Stimulated activated CD4-positive, alpha-beta T cell treated with anti-CD3 and anti-CD28 coated beads, Interleukin-15, amount 100 ng/mL, for 48 hours (primary cell): ENCODE data around the gene YPEL1.
"Not testable (repeated sequence)": the region's sequence is repeated elsewhere in the genome, so short reads cannot be mapped to it uniquely, and the experiment has no call there.

Experiments used
- DNase-seq, 2 donors: peaks; one replicate each; pipeline ENCODE4 v3.0.0-alpha.2; 2020; ENCODE audit warnings: low read depth in 2 of 2

YPEL1 gene

DNA sequence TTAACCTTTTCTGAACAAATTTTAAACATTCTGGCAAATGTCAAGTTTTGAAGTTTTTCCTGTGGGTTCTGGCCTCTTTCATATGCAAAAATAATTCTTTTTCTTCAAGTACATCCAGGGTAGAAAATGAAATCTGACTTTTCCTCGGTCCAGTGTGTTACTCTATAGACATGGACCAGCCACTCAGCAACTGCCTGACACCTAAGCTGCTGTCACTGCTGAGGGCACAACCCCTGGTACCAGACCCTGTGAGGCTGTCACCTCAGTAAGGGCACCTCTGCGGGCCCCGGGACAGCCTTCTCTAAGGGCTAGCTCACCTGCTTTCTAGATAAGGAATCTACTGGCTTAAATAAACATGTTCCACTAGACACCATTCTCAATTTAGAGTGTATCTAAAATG is 36.0 kb downstream of the YPEL1 start:
- DNase-seq = no peak

DNA sequence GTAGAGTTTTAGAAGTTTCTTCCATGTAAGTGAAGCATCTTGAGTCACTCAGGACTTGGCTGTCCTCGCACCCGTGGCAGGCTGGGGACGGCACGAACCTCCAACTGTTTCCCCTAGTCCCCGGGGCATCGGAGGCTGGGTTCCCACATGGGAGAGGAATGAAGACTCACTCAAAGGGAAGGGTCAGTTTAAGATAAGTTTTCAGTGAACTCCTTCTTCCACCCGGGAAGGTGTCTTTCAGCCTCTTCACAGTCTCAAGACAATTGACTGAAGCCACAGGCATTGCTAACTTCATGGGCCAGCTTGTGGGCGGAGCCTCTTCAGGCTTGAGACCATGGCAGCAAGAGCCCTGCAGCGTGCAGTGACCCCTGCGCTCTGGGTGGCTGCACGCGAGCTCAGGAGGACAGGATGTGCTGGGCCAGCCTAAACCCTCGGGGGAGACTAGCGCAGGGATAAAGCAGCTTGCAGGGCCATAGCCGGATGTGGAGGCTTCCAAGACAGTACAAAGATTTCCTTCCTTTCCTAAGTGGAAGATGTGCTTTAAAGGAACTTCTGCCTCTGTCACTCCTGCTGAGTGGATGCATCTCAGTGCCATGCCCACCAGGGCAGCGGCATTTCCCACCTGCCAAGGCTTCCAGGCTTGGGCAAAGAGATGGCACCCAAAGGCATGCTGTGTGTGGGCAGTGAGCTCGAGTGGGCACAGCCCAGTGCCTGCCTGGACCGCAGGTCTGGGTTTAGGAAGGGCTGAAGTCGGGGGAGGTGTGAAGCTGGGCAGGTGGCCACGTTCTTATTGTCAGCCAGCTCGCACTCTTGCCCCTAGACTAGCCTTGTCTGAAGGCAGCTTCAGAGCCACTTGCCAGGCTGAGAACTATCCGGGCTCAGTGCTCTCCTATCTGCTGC is 36.9 kb downstream of the YPEL1 start:
- no peak for DNase-seq

DNA sequence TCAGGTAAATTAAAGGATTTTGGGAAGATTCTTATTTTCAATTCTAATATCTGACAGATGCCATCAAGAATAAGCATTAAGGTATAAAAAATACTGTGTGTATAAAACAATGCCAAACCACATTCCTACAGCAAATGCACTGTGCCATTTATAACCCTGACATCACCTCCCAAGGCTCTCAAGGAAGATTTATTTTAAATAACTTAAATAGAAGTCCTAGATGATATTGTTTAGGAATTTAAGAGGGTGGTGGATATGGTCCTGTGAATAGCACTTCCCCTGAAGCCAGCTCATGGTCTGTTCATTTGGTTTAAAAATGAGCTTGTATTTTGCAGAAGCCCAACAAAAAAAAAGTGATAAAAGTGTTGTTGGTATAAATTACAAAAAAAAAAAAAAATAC is 37.7 kb downstream of the YPEL1 start:
- no peak for DNase-seq

DNA sequence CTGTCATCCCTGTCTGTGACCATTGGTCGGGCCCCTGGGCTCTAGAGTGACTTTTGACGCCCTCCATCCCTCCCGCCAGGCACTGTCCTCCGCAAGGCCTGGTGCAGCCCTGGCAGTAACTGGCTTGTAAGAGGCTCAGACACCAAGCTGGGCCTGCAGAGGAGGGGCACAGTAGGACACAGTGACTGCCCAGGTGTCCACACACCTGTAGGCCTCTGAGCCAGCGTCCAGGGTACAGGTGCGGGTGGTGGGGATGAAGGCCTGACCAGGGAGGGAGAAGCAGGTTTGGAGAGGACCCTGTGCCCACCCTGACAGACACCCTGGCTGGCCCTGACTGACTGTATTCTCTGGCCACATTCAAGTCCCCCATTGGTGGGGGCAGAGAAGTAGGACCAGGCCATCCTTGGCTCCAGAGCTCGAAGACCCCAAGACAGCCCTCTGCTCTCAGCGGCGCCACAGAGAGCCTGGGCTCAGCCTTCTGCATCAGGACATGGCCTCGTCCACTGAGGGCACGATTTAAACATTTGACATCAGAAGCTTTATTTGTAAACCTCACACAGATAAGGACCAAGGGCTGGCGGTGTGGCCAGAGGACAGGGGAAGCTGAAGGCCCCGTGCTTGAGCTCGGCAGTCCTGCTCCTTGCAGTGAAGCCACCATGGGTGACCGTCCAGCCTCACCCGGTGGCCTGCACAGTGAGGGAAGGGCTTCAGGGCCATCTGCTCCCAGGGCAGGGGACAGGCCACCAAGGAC is 38.4 kb downstream of the YPEL1 start:
- no peak for DNase-seq

DNA sequence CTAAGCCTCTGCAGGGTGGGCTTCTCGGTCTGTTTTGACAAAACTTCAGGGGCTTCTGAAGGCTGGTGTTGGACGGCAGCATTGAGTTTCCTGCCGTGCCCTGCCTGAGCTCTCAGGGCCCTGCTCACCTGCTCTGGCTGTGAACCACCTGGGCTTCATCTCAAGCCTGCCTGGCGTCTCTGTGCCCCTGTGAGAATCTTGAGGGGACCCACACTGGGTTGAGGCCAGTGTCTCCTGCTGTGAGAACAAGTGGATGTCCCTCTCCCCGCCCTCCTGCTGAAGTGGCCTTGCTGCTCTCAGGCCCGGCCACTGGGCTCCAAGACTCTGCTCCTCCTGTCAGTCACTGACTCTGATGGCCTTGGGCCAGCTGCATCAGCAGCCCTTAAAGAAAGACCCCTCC is 39.5 kb downstream of the YPEL1 start:
- no peak for DNase-seq

DNA sequence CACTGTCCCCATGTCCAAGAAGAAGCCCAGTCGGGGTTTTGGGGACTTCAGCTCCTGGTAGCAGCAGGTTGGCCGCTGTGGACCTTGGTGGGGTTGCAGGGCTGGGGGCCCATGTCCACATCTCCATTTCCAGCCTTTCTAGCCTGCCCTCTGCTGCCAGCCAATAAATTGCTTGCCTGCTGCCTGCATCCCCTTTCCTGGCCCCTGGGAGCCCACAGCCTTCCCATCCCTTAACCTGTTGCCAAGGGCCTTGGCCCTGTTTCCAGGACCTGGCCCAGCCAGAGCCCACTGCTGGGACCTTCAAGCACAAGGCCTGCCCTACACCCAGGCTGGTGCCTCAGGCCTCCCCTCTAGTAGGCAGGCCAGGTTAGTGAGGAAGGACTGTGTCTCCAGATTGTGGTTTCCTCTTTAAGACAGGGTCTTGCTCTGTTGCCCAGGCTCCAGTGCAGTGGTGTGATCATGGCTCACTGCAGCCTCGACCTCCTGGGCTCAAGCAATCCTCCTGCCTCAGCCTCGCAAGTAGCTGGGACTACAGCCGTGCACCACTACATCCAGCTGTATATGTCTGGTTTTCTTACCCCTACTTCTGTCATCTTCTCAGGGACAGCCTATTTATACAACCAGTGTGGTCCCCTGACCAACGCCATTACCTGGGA is 40.0 kb downstream of the YPEL1 start:
- DNase-seq = no peak

DNA sequence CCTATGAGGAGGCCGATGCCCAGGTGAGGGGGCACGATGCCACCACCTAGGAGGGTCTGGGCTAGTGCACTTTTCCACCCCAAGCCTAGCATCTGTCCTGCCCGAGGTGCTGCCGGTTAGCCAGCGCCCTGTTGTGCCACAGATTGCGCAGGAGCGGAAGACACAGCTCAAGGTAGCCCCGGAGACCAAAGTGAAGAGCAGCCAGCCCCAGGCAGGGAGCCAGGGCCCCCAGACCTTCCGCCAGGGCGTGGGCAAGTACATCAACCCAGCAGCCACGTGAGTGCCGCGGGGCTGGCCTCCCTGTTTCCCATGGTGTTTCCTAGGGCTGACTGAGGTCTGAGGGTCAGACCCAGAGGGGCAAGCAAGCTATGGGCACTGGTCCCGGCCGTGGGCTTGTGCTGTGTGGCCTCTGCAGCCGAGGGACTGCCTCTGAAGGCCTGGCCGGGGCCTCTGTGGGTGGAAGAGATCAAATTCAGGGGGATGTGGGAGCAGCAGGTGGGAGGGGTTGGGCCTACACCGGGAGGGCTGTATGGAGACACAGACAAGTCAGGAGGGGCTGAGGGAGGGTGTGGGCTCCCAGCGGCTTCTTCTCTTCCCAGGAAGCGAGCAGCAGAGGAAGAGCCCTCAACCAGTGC is 40.7 kb downstream of the YPEL1 start:
- DNase-seq = no peak

DNA sequence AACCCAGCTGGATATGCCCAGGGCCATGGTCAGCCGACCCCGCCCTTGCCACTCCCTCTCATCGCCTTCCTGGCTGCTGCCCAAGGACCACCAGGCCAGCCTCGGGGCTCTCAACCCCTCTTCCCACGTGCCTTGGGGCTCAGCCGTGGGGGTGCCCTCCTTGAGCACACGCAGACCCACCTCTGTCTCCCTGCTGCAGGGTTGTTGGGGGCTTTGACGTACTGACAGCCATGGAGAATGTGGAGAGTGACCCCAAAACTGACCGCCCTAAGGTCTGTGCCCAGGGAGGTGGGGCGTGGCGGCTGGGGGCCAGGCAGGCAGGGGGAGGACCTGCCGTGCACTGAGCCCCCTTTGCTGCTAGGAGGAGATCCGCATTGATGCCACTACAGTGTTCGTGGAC is 41.2 kb downstream of the YPEL1 start:
- no peak for DNase-seq

DNA sequence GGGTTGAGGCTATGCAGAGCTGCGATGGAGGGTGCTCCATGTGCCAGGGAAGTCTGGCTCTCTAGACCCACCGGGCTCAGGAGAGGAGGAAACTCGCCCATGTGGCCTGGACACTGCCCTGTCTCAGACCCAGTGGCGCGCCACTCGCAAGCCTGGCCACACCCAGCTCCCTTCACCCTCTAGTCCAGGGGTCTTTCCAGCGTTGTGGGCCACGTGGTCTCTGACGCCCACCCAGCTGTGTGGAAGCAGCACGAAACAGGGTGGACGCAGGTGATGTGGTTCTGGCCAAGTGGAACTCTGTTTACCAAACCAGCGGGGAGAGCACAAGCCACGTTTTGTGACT is 41.6 kb downstream of the YPEL1 start:
- no peak for DNase-seq

DNA sequence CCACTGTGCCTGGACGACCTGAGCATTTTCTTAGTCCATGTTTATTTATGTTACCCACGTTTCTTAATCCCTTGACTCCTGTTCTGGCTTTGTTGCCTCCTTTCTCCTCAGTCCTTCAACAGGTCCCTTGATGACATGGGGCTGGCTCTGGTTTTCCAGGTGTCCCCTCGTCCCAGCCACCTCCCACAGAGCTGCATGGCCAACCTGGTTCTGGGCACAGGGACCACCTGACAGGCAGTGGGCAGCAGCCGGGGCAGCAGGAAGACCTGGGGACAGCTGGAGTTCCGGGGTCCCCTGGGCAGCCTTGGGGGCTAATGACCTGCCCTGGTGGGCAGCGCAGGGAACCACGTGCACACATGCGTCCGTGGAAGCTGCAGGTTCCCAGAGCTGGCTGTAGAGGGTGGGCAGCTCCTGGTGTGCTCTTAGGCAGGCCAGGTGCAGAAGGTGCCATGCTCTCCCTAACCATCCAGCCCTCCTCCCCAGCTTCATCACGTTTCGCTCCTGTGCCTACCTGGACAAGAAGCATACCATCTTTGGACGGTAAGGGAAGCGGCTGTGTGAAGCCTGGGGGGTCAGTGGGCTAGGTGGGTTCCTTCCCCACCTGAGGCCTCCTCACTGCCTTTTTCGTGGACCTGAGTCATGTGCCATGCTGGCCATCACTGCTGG is 42.1 kb downstream of the YPEL1 start:
- DNase-seq = no peak

DNA sequence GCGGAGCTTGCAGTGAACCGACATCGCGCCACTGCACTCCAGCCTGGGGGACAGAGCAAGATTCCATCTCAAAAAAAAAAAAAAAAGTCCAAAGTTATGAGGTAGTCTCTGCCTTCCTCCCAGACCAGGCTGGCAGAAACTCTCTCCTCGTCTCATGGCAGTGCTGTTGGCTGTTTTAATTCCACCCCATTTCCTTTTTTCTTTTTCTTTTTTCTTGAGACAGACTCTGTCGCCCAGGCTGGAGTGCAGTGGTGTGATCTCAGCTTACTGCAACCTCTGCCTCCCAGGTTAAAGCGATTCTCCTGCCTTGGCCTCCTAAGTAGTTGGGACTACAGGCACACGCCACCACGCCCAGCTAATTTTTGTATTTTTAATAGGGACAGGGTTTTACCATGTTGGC is 42.7 kb downstream of the YPEL1 start:
- not testable (repeated sequence) for DNase-seq

DNA sequence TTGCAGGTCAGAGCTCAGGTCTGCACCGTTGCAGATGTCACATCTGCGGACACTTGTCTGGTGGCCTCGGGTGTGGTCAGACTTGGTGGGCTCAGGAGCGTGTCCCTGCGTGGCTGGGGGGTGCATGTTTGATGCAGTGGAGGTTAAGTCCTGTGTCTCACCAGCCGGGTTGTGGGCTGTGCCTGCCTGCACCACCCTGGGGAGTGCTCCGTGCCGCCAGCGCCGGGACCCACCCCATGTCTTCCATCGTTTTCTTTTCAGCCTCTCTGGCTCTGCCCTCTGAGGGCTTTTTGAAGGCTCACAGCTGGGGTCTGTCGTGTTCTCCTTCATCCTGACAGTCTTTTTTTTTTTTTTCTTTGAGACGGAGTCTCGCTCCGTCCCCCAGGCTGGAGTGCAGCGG is 43.8 kb downstream of the YPEL1 start:
- DNase-seq = no peak

DNA sequence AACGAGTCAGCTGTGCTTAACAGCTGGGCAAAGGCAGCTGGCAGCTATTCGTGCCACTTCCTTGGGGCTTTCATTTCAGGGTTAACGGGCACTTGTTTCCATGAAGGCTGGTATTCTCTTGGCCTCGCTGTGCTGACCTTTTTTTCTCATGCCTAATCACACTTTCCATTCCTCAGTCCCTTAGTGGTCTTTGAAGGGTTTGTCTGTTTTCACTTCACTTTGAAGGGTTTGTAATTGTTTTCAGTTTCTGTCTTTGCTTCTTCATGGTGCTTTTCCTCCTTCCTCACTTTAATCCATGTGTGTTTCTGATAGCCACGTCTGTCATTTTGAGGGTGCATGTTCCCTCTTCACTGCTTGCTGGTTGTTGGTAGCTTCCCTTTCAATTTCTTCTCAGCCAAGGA is 45.2 kb downstream of the YPEL1 start:
- DNase-seq = no peak

DNA sequence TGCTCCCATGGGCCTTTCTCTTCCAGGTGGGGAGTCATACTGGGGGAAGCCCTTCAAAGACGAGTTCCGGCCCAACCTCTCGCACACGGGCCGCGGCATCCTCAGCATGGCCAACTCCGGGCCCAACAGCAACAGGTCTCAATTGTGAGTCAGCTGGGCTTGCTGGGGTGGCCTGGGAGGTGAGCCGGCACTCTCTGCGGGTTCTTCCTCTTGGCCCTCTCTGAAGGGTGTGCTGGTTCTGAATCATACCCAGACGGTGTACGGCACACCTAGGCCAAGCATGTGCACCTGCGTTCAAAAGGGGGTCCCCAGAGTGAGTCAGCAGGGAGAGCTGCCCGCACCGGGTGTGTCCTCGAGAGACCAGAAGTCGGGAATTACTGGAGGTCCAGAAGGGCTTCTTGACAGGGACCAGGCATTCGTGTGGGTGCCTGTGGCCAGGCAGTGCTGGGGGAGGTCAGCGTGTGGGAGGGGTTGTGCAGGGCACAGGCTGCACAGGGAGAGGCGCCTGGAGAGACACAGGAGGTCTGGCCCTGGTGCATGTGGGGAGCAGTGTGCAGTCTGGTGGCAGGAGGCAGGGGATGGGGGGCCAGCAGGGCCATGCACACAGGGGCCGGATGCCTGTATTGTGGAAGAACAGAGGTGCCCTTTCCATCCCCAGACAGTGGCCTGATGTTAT is 46.8 kb downstream of the YPEL1 start:
- no peak for DNase-seq

DNA sequence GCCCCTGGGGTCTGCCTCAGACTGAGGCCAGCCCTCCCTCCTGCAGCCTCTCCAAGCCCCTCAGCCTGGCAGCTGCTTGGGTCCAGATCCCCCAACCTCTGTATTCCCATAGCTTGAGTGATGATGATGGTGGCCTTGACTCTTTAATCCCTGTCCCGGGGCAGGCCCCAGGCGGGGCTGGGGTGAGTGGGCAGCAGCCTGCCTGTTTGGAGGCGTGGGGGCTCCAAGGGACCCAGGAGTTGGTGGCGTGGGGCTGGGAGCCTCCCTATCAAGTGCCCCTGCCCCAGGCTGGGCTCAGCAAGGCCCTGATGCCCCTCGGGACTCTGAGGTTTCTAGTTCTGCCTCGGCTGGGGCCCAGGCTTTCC is 47.3 kb downstream of the YPEL1 start:
- no peak for DNase-seq

DNA sequence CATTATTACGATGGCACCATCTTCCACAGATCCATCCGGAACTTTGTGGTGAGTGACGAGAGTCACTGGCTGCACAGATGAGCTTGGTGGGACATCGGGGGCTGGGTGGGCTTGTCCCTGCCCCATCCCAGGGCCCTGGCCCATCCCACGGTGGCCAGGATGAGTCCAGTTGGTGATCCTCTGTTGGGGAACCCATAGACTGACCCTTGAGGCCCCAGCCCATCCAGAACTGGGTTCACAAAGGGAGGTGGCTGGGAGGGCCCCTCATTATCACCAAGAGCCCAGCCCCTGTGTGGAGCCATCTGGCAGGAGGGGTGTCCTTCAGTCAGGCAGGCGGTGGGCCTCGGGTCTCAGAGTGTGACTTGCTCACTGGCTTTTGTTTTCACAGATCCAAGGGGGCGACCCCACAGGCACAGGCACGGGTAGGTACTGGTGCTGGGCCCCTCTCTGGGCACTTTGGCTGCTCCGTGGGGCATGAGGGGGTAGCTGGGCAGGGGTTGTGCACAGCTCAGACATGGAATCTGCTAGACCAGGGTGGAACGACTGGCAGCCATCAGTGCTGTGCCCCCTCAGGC is 47.8 kb downstream of the YPEL1 start:
- no peak for DNase-seq

DNA sequence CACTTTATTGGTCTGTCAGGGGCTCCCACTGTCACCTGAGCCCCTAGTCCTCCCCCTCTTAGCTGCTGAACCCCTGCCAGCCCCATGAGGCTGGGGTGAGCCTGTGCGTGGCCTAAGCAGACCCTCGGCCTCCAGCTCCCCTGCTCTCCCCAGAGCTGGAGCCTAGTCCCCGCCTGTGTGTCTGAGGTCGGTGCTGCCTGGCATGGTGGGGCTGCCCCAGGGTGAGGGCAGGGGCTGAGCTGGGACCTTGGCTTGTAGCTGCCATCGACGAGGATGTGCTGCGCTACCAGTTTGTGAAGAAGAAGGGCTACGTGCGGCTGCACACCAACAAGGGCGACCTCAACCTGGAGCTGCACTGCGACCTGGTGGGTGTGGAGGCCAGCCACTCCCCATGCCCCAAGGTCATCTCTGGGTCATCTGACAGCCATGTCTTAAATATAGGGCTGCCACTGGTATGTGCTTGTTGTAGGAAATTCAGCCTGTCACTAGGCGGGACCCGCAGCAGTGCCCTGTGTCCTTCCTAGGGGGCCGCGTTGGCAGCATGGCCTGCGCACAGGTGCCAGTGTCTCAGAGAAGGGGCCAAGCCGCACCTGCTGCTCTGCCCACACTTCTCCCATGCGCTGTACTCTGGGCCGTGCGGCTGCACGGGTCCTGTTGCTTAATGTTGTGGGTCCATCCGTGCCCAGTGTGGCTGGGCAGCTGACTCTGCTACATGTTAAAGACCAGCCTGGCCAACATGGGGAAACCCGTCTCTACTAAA is 48.8 kb downstream of the YPEL1 start:
- DNase-seq = no peak

DNA sequence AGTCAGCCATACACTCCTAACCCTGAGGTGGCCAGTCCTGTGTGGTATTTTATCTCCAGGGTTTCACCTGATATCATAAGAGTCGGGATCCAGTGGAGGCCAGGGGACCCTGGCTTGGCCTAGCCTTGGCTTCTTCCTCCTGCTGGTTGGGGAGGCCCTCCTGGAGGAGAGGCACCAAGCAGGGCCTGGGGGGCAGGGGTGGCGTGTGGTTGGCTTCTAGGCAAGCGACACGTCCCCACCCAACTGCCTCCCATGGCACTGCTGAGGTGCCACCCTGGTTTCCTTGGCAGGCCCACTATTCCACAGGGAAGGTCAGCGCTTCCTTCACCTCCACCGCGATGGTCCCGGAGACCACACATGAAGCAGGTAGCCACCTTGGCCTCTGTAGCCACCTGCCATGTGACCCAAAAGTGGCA is 49.4 kb downstream of the YPEL1 start:
- DNase-seq = no peak

DNA sequence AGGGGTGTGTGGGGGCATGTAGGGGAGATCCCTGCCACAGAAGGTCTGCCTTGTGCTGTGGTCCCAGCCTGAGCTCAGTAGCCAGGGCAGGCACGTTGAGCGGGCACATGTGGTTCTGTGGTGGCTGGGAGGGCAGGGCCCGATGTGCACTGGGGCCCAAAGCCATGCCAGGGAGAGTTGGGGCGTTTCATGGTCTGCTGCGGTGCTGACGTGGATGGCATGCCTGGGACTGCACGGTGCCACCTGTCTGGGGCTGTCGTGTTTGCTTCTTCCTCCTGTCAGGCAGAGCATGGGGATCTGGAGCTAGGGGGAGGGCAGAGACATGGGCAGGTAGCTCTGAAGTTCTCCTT is 50.5 kb downstream of the YPEL1 start:
- no peak for DNase-seq

DNA sequence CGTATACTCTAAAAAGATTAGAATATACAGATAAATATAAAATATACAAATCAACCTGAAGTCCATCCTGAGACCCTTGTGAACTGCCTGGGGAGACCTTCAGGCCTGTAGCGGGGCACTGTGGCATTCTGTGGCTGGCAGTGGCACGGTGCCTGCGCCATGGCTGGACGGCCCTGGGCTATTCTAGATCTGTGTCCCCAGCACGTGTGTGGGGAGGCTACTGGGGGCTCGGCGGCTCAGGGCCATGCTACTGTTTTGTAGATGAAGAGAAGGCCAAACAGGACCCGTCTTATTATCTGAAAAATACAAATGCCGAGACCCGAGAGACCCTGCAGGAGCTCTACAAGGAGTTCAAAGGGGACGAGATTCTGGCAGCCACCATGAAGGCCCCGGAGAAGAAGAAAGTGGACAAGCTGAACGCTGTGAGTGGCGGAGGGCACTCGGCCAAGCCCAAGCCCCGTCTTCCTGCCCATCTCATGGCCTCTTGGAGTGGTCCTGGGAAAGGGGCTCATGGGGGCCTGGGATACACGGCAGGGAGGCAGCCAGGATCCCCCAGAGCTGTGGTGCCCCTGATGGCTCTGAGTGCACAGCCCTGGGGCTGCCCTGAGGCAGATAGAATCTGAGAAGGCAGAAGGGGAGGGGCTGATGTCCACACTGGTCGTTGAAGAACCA is 51.0 kb downstream of the YPEL1 start:
- DNase-seq = no peak
